GM12874 (cell line): ENCODE measurements around the gene KIRREL3.

ENCODE experiments used
- TF ChIP-seq, protein P1 (sequence below): IDR thresholded peaks from 2 replicates; pipeline ENCODE4 v1.5.1; 2011; ENCODE audit warnings: low read depth, mild to moderate bottlenecking, control low read depth, low read length, moderate library complexity; ENCODE audit not compliant: insufficient read depth

The KIRREL3 gene

GRCh38 chr11:126817523-126818450 is 182.8 kb downstream of the KIRREL3 start:
- TF ChIP-seq, protein P1, sequence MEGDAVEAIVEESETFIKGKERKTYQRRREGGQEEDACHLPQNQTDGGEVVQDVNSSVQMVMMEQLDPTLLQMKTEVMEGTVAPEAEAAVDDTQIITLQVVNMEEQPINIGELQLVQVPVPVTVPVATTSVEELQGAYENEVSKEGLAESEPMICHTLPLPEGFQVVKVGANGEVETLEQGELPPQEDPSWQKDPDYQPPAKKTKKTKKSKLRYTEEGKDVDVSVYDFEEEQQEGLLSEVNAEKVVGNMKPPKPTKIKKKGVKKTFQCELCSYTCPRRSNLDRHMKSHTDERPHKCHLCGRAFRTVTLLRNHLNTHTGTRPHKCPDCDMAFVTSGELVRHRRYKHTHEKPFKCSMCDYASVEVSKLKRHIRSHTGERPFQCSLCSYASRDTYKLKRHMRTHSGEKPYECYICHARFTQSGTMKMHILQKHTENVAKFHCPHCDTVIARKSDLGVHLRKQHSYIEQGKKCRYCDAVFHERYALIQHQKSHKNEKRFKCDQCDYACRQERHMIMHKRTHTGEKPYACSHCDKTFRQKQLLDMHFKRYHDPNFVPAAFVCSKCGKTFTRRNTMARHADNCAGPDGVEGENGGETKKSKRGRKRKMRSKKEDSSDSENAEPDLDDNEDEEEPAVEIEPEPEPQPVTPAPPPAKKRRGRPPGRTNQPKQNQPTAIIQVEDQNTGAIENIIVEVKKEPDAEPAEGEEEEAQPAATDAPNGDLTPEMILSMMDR: no peak

GRCh38 chr11:126817096-126817495 is 183.5 kb downstream of the KIRREL3 start:
- TF ChIP-seq, protein P1: no peak

GRCh38 chr11:126816645-126817044 is 183.9 kb downstream of the KIRREL3 start:
- TF ChIP-seq, protein P1: no peak

GRCh38 chr11:126815111-126815510 is 185.5 kb downstream of the KIRREL3 start:
- TF ChIP-seq, protein P1: no peak

DNA sequence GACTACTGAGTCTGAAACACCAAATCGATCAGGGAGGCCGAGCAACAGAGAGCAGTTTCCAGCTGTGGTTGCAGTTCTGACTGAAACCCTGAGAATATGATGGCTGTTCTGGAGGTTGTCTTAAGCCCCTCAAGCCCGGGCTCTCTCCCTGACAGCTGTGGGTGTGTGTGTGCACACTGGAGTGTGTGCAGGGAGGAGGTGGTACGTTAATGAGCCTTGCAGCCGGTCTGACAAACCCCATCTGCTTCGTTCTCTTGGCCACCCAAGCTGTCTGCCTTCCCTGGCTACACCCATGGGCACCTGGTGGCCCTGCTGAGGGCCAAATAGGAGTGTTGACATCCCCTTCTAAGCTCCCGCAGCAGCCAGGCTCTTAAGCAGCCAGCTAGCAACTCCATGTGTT is 189.8 kb downstream of the KIRREL3 start:
- TF ChIP-seq, protein P1: no peak

GRCh38 chr11:126809514-126810289 is 190.9 kb downstream of the KIRREL3 start:
- TF ChIP-seq, protein P1: no peak

DNA sequence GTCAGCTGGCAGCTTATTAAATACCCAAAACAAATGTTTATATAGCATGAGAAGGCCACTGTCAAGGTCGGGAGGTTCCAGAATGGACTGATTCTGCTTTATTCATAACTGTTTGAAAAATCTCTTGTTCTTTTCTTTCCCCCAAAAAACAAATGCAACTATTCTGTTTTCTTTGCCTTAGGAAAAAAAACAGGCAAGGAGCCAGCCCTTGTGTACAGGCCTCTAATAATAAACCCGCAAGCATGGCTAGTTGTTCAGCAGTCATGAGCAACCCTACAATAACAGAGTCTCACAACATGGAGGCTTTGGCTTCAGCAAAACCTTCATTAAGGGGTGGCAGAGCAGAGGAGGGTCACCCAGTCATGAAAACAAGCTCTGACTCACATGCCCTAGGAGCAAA is 191.7 kb downstream of the KIRREL3 start:
- TF ChIP-seq, protein P1: no peak
